ENCODE results near the gene LRRC39.

DNA sequence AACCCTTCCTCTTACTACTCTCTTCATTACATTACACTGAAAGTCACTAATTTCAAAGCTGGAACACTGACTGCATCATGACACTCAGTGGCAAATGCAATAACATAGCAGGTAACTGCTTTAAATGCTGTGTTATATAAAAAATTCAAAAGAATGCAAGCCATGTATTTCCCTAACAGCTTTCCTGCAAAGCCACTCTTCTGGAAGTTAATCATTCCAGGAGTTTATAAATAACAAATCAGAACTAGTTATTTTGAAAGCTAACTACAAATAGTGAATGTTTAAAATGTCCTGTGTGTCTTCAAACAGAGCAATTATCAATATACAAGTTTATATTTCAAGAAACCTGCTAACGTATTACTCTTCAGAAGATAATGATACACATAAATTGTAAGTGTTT is 37.0 kb upstream of the LRRC39 start:
- TF ChIP-seq POLR2AphosphoS5 (IDR thresholded peaks at IDR 0.05) (no peak), EP300 (IDR thresholded peaks at IDR 0.05; ENCODE audit: low read depth) (no peak)
- TF ChIP-seq, protein P1, sequence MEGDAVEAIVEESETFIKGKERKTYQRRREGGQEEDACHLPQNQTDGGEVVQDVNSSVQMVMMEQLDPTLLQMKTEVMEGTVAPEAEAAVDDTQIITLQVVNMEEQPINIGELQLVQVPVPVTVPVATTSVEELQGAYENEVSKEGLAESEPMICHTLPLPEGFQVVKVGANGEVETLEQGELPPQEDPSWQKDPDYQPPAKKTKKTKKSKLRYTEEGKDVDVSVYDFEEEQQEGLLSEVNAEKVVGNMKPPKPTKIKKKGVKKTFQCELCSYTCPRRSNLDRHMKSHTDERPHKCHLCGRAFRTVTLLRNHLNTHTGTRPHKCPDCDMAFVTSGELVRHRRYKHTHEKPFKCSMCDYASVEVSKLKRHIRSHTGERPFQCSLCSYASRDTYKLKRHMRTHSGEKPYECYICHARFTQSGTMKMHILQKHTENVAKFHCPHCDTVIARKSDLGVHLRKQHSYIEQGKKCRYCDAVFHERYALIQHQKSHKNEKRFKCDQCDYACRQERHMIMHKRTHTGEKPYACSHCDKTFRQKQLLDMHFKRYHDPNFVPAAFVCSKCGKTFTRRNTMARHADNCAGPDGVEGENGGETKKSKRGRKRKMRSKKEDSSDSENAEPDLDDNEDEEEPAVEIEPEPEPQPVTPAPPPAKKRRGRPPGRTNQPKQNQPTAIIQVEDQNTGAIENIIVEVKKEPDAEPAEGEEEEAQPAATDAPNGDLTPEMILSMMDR (IDR thresholded peaks at IDR 0.05), result no peak

Measured in transverse colon (tissue), 4 donors.